ENCODE data around the gene CHST12. TPM values are rescaled to one million over a fixed set of nuclear protein-coding genes. Genes with fewer than 3 reads are reported as not detected.
A peak's percentile ranks its signal among the peaks of the same experiment; 100 is the strongest.

The CHST12 gene
- total RNA-seq, 1 experiment from 2014 or later, result 11.4 TPM

DNA sequence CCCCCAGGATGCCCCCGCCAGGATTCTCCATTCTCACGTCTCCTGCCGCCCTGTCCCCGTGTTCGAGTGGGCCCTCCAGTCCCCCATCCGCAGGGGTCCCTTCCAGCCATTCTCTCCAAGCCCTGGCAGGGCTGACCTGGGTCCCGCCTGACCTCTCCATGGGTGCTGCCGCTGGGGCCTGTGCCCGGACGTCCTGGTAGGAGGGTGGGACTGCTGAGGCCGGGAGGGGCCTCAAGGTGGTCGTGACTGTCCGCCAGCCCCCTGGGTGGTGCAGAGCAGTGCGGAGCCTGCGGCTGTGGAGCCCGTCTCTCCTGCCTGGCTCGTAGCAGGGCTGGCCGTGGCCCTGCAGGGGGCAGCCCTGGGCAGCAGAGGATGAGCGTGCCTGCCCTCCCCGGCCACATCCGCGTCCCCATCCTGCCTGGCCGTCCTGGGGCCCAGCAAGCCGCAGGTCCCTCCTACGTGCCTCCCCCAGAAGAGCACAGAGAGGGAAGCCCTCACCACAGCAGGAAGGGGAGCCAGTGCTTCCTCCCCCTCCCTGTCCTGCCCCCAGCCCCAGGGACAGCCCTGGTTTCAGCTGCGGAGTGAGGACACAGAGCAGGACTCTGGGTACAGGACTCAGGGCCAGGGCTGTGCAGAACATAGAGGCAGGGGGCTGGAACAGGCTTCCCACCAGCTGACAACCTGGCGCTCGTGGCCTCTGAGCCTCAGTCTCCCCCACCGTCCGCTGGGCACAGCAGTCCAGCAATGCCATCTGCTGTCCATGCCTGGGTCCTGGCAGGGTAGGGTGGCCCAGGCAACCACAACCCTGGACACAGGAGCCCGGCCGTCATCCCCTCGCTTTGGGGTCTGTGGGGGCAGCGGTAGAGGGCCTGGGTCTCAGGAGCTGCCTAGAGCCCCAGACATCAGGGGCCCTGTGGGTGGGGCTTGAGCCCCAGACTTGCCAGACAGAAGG, 74.3 kb downstream of the CHST12 start:
- H3K4me3 ChIP-seq (ENCODE audit: insufficient read depth, low read depth, low read length), result no peak overlapping the region

DNA sequence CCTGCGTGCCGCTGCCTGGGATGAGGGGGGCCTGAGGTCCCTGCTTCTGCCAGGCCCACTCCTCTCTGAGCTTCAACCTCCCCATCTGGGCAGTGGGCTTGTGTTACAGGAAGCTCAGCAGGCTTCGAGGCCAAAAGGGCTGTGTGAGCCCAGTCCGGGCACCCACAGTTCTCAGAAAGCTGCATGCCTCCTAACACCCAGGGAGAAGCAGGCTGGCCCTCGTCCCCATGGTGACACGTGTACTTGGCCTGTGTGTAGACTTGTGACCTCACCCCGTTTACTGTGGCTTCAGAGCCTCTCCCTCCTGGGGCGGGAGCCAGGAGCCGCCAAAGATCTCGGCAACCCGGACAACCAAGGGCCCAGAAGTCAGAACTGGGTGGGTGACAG, 75.0 kb downstream of the CHST12 start:
- peak; percentile 65 for DNase-seq

More for the DNA sequence above, 74.3 kb downstream of the CHST12 start:
- H3K36me3 ChIP-seq (replicated peaks; ENCODE audit: control insufficient read depth, insufficient read depth, low read length), result no peaks in the 10 kb centered on the region
- peak; percentile 98 for DNase-seq
- H3K27me3 ChIP-seq (ENCODE audit: control insufficient read depth, insufficient read depth, low read length), result no peaks in the 10 kb centered on the region

DNA sequence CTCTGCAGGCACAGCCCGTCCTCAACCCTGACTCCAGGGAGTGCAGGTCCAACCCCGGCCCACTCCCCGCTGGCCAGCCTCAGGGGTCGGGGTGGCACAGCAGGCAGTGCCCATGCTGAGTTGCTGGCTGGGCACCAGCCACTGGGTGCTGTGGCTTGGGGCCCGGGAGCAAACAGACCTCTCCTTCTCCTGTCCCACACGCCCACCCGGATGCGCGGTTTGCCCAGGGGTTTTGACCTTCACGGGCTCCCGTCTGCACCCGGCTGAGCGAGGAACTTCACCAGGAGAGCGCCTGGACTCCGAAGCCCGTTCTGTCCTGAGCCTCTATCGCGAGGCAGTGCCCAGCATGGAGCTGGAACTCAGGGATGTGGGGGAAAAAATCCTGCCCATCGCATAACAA, 75.4 kb downstream of the CHST12 start:
- DNase-seq, result peak; percentile 52
- Histone ChIP-seq H3K36me3 (replicated peaks; ENCODE audit: control insufficient read depth, insufficient read depth, low read length) (no peaks in the 10 kb centered on the region), H3K27me3 (ENCODE audit: control insufficient read depth, insufficient read depth, low read length) (no peaks in the 10 kb centered on the region), H3K4me3 (ENCODE audit: insufficient read depth, low read depth, low read length) (no peak overlapping the region)

More for the DNA sequence above, 75.0 kb downstream of the CHST12 start:
- H3K36me3 ChIP-seq (replicated peaks; ENCODE audit: control insufficient read depth, insufficient read depth, low read length), result no peaks in the 10 kb centered on the region
- no peak overlapping the region for H3K4me3 ChIP-seq (ENCODE audit: insufficient read depth, low read depth, low read length)
- H3K27me3 ChIP-seq (ENCODE audit: control insufficient read depth, insufficient read depth, low read length), result no peaks in the 10 kb centered on the region

DNA sequence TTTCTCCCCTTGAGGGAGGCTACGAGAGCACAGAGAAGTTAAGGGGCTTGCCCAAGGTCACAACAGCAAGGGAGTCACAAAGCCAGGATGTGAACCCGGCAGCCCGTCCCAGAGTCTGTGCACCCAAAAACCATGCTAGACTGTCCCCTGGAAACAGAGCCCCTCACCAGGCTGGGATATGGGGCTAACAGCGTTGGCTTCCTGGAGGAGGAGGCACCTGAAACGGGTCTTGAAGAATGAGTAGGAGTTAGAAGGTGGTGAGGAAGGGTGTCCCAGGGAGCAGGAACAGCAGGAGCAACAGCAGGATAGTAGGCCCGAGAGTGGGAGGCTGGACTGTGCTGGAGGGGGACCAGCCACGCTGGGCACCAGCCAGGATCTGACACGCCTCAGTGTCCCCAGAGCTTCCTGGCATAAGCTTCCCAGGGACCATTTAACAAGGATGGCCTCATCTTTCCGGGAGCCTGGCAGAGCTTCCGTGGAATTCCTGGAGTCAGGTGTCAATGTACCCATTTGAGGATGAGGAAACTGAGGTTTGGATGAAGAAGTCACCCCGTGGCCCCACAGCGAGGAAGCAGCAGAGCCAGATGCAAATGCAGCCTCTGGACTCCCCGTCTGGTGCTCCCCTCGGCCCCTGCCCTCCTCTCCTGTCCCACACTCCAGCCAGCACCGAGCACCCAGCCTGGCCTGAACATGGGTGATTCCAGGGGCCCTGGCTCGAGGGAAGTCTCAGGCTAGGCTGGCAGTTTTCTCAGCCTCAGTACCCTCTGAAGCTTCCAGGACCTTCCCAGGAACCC, 76.1 kb downstream of the CHST12 start:
- Histone ChIP-seq H3K27me3 (ENCODE audit: control insufficient read depth, insufficient read depth, low read length) (no peaks in the 10 kb centered on the region), H3K4me3 (ENCODE audit: insufficient read depth, low read depth, low read length) (no peak overlapping the region), H3K36me3 (replicated peaks; ENCODE audit: control insufficient read depth, insufficient read depth, low read length) (no peaks in the 10 kb centered on the region)
- peak; percentile 31 for DNase-seq

DNA sequence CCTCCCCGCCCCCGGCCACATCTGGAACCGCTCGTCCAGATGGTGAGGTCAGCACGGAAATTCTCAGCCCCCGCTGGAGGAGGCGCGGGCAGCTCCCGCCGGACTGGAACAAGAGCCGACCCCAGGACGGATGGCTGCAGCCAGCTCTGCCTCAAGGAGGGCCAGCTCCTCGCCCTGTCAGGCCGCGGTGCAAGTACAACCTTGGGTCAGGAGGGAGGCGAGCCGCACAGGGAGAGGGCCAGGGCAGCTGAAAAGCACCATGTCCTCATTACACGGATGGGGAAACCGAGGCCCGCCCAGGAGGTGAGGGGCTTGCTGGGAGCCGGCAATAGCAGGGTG, 76.6 kb downstream of the CHST12 start:
- peak; percentile 72 for DNase-seq
- Histone ChIP-seq H3K27me3 (ENCODE audit: control insufficient read depth, insufficient read depth, low read length) (no peaks in the 10 kb centered on the region), H3K4me3 (ENCODE audit: insufficient read depth, low read depth, low read length) (no peak overlapping the region), H3K36me3 (replicated peaks; ENCODE audit: control insufficient read depth, insufficient read depth, low read length) (no peaks in the 10 kb centered on the region)

DNA sequence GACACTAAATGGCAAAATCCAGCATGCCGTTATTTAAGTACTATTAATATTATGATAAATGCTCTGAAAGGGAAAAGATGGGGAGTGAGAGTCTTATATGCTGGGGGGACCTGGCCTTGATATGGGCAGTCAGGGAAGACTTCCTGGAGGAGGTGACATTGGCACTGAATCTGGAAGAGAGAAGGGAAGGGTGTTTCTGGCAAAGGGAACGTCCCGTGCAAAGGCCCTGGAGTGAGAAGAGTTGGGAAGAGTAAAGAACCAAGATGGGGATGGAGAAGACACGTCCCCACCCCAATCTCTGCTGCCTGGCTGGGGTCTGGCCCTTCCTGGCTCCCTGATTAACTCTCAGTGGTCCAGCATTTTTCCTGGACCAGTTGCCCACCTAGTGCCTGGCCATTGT, 77.8 kb downstream of the CHST12 start:
- Histone ChIP-seq H3K27me3 (ENCODE audit: control insufficient read depth, insufficient read depth, low read length) (no peaks in the 10 kb centered on the region), H3K36me3 (replicated peaks; ENCODE audit: control insufficient read depth, insufficient read depth, low read length) (no peaks in the 10 kb centered on the region), H3K4me3 (ENCODE audit: insufficient read depth, low read depth, low read length) (no peak overlapping the region)
- no peak for DNase-seq

DNA sequence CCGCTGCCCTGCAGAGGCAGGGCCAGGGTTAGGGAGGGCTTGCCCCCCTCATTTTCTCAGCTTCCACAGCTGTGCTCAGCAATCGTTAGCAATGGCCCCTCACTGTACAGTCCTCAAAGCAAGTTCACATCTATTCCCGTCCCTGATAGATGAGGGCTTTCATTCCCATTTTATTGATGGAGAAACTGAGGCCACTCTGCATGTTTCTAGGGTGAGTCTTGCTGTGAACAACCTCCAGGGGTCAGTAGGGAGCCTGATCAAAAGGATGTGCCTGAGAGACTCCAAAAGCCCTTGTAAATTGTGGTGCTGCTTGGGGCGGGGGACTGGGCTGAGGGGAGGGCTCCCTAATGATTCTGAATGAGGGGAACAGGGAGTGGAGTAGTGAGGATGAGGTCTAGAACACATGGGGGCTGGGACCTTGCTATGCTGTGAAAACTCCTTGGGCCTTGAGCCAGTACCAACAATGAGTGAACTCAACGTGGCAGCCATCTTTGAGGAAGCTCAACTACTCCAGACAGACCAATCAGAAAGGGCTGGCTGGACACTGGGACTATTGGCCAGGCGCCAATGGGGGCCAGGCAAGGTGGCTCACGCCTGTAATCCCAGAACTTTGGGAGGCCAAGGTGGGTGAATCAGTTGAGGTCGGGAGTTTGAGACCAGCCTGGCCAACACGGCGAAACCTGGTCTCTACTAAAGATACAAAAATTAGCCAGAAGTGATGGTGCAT, 79.5 kb downstream of the CHST12 start:
- H3K36me3 ChIP-seq (replicated peaks; ENCODE audit: control insufficient read depth, insufficient read depth, low read length), result no peaks in the 10 kb centered on the region
- H3K27me3 ChIP-seq (ENCODE audit: control insufficient read depth, insufficient read depth, low read length), result no peaks in the 10 kb centered on the region
- no peak for DNase-seq
- no peak overlapping the region for H3K4me3 ChIP-seq (ENCODE audit: insufficient read depth, low read depth, low read length)

DNA sequence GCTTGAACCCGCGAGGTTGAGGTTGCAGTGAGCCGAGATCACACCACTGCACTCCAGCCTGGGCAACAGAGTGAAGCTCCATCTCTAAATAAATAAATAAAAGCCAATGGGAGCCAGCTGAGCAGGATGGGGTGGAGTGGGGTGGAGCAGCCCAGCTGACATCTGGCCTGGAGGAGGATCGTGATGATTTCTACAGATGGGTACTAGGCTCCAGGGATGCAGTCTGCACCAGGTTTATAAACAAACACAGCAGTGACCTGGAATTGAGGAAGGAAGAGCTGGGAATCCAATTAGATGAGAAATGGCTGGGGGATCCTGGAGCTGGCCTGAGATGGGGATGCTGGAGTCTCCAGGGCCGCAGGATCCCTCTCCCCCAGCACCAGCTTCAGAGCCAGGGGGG, 80.1 kb downstream of the CHST12 start:
- no peak for DNase-seq
- Histone ChIP-seq H3K36me3 (replicated peaks; ENCODE audit: control insufficient read depth, insufficient read depth, low read length) (no peaks in the 10 kb centered on the region), H3K4me3 (ENCODE audit: insufficient read depth, low read depth, low read length) (no peak overlapping the region), H3K27me3 (ENCODE audit: control insufficient read depth, insufficient read depth, low read length) (no peaks in the 10 kb centered on the region)

DNA sequence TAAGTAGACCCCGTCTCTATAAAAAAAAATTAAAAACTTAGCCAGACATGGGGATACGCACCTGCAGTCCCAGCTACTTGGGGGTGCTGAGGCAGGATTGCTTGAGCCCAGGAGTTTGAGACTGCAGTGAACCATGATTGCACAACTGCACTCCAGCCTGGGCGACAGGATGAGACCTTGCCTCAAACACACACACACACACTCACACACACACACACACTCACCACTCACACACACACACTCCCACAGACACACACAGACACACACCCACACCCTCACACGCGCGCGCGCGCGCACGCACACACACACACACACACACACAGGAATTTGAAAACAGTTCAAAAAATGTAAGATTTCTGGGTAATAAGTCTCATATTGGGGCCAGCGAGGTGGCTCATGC, 81.5 kb downstream of the CHST12 start:
- DNase-seq, result no peak
- Histone ChIP-seq H3K27me3 (ENCODE audit: control insufficient read depth, insufficient read depth, low read length) (no peaks in the 10 kb centered on the region), H3K4me3 (ENCODE audit: insufficient read depth, low read depth, low read length) (no peak overlapping the region), H3K36me3 (replicated peaks; ENCODE audit: control insufficient read depth, insufficient read depth, low read length) (no peaks in the 10 kb centered on the region)

DNA sequence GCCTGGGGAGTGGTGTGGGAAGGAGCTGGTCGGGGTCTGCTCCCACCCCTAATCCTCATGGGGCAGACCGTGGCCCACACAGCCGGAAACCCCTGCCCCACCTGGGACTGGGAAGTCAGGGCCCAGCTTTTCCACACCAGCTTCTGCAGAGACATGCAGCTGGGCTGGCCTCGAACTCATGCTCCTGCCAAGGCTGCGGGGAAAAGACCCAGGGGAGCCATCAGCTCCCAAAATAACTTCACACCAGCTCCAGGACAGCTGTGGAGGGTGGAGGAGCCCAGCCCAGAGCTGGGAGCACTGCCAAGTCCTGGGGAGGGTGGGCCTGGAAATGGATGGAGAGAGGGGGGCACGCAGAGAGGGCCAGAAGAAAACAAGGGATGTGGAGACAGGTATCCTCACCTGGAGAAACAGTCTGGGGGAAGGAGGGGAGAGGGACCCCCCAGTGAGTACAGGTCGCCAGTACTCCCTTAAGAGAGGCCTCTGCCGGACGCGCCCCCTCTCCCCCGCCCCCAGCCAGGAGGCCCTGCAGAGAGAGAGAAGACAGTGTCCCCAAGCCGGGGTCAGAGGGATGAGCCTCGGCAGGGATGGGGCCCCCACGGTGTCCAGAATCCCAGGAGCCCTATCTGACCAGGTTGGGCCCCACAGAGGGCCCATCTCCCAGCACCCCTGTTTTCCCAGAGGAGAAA, 84.3 kb downstream of the CHST12 start:
- DNase-seq, result no peak
- Histone ChIP-seq H3K27me3 (ENCODE audit: control insufficient read depth, insufficient read depth, low read length) (no peaks in the 10 kb centered on the region), H3K36me3 (replicated peaks; ENCODE audit: control insufficient read depth, insufficient read depth, low read length) (no peaks in the 10 kb centered on the region), H3K4me3 (ENCODE audit: insufficient read depth, low read depth, low read length) (no peak overlapping the region)

DNA sequence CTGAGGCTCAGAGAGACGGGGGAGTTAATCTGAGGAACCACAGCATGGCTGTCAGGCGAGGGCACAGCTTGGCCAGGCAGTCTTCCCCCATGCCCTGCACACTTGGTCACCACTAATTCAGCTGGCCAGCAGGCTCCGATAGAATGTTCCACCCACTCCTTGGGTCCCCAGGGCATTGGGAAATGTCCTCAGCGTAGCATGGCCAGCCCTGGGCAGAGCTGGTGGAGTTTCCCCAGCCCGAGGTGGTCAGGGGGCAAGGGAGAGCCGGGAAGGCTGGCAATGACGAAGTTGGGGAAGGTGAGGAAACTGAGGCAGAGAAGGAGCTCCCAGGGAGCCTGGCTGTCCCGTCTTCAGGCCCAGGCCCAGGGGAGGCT, 84.8 kb downstream of the CHST12 start:
- Histone ChIP-seq H3K36me3 (replicated peaks; ENCODE audit: control insufficient read depth, insufficient read depth, low read length) (no peaks in the 10 kb centered on the region), H3K4me3 (ENCODE audit: insufficient read depth, low read depth, low read length) (no peak overlapping the region), H3K27me3 (ENCODE audit: control insufficient read depth, insufficient read depth, low read length) (no peaks in the 10 kb centered on the region)
- DNase-seq, result no peak

DNA sequence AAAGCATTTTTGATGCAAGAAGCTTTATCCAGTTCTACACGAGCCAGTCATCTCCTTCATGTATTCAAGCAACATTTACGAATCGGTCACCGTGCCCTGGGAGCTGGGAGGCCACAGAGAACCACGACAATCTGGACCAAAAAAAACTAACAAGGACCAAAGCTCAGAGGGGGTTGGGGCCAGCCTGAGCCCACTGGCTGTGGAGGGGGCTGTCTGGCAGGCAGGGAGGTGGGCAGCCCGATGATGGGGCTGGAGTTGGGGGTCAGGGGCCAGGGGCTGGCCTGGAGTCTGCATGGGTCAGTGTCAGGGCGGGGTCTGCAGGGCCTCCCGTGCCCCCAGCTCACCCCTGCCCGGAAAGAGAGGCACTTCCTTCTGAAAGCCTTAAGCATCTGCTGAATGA, 85.3 kb downstream of the CHST12 start:
- Histone ChIP-seq H3K36me3 (replicated peaks; ENCODE audit: control insufficient read depth, insufficient read depth, low read length) (no peaks in the 10 kb centered on the region), H3K4me3 (ENCODE audit: insufficient read depth, low read depth, low read length) (no peak overlapping the region), H3K27me3 (ENCODE audit: control insufficient read depth, insufficient read depth, low read length) (no peaks in the 10 kb centered on the region)
- DNase-seq, result no peak

DNA sequence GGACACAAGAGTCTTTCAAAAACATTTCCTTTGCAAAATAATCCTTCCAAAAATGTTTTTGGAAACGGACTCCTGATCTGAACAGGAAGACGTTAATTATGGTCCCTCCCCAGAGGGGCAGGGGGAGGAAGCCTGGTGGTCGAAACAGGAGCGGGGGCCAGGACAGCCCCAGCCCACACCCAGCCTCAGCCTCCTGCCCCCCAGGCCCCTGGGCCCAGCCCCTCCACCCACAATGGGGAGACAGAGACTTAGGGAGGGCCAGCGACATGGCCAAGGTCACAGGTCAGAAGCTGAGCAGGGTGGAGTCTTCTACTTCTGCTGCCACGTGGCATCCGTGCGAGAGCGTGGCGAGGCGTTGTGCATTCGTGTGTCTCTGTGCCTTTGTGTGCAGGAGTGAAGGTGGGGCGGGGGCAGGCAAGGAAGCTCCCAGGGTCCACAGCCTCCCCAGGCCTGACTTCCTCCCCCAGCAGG, 86.8 kb downstream of the CHST12 start:
- DNase-seq, result no peak
- Histone ChIP-seq H3K27me3 (ENCODE audit: control insufficient read depth, insufficient read depth, low read length) (no peaks in the 10 kb centered on the region), H3K4me3 (ENCODE audit: insufficient read depth, low read depth, low read length) (no peak overlapping the region), H3K36me3 (replicated peaks; ENCODE audit: control insufficient read depth, insufficient read depth, low read length) (no peaks in the 10 kb centered on the region)

DNA sequence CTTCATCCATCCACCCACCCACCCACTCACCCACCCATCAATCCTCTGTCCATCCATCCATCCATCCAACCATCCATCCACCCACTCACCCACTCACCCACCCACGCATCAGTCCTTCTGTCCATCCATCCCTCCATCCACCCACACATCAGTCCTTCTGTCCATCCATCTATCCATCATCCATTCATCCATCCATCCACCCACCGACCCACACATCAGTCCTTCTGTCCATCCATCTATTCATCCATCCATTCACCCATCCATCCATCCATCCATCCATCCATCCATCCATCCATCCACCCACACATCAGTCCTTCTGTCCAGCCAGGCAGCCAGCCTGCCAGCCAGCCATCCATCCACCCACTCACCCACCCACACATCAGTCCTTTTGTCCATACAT, 88.6 kb downstream of the CHST12 start:
- no peaks in the 10 kb centered on the region for H3K36me3 ChIP-seq (replicated peaks; ENCODE audit: control insufficient read depth, insufficient read depth, low read length)
- H3K4me3 ChIP-seq (ENCODE audit: insufficient read depth, low read depth, low read length), result no peak overlapping the region
- no peak for DNase-seq
- no peaks in the 10 kb centered on the region for H3K27me3 ChIP-seq (ENCODE audit: control insufficient read depth, insufficient read depth, low read length)

All from H7 (cell line).